Parathyroid adenoma (tissue), 2 donors: ENCODE results near the gene ALMS1.
"Not testable (repeated sequence)": the region's sequence is repeated elsewhere in the genome, so short reads cannot be mapped to it uniquely, and the experiment has no call there.

Experiments used
- H2AFZ ChIP-seq: fragments of 300-600 bp; sonication (generic); one replicate; pipeline ENCODE4 v1.7.0; 2017; ENCODE audit warnings: antibody characterized with exemption, mild to moderate bottlenecking
- H3K27ac ChIP-seq: fragments of 300-600 bp; sonication (generic); one replicate; pipeline ENCODE4 v1.7.0; 2017
- H3K27me3 ChIP-seq: fragments of 300-600 bp; sonication (generic); one replicate; pipeline ENCODE4 v1.7.0; 2017; ENCODE audit warnings: low read length; ENCODE audit not compliant: control insufficient read depth, insufficient read depth
- H3K36me3 ChIP-seq: fragments of 300-600 bp; sonication (generic); one replicate; pipeline ENCODE4 v1.7.0; 2017; ENCODE audit warnings: low read length; ENCODE audit not compliant: control insufficient read depth, insufficient read depth
- H3K4me1 ChIP-seq: fragments of 300-600 bp; sonication (generic); one replicate; pipeline ENCODE4 v1.7.0; 2017; ENCODE audit warnings: control low read depth
- H3K4me2 ChIP-seq: fragments of 300-600 bp; sonication (generic); one replicate; pipeline ENCODE4 v1.7.0; 2017; ENCODE audit warnings: low read length
- H3K4me3 ChIP-seq: fragments of 300-600 bp; sonication (generic); one replicate; pipeline ENCODE4 v1.7.0; 2017; ENCODE audit warnings: low read depth, low read length
- H3K79me2 ChIP-seq: fragments of 300-600 bp; sonication (generic); one replicate; pipeline ENCODE4 v1.7.0; 2017; ENCODE audit warnings: control low read depth
- H3K9ac ChIP-seq: fragments of 300-600 bp; sonication (generic); one replicate; pipeline ENCODE4 v1.7.0; 2017; ENCODE audit warnings: mild to moderate bottlenecking
- H3K9me3 ChIP-seq: fragments of 300-600 bp; sonication (generic); one replicate; pipeline ENCODE4 v1.7.0; 2017; ENCODE audit warnings: low read length; ENCODE audit not compliant: control insufficient read depth
- TF ChIP-seq, protein P1 (sequence below): fragments of 300-600 bp; sonication (generic); IDR thresholded peaks from one replicate; pipeline ENCODE4 v1.7.0; 2017; ENCODE audit warnings: antibody characterized with exemption, mild to moderate bottlenecking
- donor health status: primary hyperparathyroidism.

Gene ALMS1

GRCh38 chr2:73610111-73610510, 224.5 kb downstream of the ALMS1 start:
- Histone ChIP-seq H3K27me3 (no peaks in the 10 kb centered on the region), H3K4me3 (no peak overlapping the region), H3K27ac (no peak overlapping the region), H3K36me3 (no peaks in the 10 kb centered on the region), H3K79me2 (no peaks in the 10 kb centered on the region), H3K9me3 (no peaks in the 10 kb centered on the region), H2AFZ (no peak overlapping the region), H3K4me1 (no peaks in the 10 kb centered on the region), H3K4me2 (no peak overlapping the region), H3K9ac (no peak overlapping the region)
- TF ChIP-seq, protein P1, sequence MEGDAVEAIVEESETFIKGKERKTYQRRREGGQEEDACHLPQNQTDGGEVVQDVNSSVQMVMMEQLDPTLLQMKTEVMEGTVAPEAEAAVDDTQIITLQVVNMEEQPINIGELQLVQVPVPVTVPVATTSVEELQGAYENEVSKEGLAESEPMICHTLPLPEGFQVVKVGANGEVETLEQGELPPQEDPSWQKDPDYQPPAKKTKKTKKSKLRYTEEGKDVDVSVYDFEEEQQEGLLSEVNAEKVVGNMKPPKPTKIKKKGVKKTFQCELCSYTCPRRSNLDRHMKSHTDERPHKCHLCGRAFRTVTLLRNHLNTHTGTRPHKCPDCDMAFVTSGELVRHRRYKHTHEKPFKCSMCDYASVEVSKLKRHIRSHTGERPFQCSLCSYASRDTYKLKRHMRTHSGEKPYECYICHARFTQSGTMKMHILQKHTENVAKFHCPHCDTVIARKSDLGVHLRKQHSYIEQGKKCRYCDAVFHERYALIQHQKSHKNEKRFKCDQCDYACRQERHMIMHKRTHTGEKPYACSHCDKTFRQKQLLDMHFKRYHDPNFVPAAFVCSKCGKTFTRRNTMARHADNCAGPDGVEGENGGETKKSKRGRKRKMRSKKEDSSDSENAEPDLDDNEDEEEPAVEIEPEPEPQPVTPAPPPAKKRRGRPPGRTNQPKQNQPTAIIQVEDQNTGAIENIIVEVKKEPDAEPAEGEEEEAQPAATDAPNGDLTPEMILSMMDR, result no peak

DNA sequence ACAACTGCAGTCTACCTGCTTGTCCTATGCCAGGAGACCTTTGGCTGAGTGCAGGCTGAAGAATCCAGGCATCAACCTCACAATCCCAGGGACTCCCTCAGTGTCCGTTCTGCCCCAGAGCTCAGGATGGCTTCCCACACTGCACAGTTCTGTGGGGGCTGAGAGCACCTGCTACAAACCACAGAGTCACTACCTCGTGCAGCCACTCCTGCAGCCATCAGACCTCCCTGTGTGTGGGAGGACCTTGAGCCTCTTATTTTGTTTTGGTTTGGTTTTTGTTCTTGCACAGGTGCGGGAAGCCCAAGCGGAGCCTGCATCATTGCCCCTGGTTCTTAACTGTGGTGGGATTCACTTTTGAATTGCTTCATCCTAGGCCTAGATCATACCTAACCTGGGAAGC, 225.6 kb downstream of the ALMS1 start:
- no peak overlapping the region for H2AFZ ChIP-seq
- H3K4me1 ChIP-seq, result no peaks in the 10 kb centered on the region
- no peak overlapping the region for H3K27ac ChIP-seq
- no peaks in the 10 kb centered on the region for H3K27me3 ChIP-seq
- no peak overlapping the region for H3K4me2 ChIP-seq
- no peak overlapping the region for H3K4me3 ChIP-seq
- TF ChIP-seq, protein P1, result no peak
- H3K9me3 ChIP-seq, result no peaks in the 10 kb centered on the region
- H3K79me2 ChIP-seq, result no peaks in the 10 kb centered on the region
- H3K9ac ChIP-seq, result no peak overlapping the region
- H3K36me3 ChIP-seq, result no peaks in the 10 kb centered on the region

- Histone ChIP-seq H3K4me1 (no peaks in the 10 kb centered on the region), H3K27me3 (no peaks in the 10 kb centered on the region), H3K27ac (no peak overlapping the region), H2AFZ (no peak overlapping the region), H3K36me3 (no peaks in the 10 kb centered on the region), H3K4me2 (no peak overlapping the region), H3K79me2 (no peaks in the 10 kb centered on the region), H3K9ac (no peak overlapping the region), H3K9me3 (no peaks in the 10 kb centered on the region), H3K4me3 (no peak overlapping the region)
- TF ChIP-seq, protein P1, result no peak
Observed at GRCh38 chr2:73611867-73612266, 226.2 kb downstream of the ALMS1 start.

- Histone ChIP-seq H3K79me2 (no peaks in the 10 kb centered on the region), H3K4me1 (no peaks in the 10 kb centered on the region), H3K4me3 (no peak overlapping the region), H3K4me2 (no peak overlapping the region), H3K9ac (no peak overlapping the region), H3K27ac (no peak overlapping the region), H3K27me3 (no peaks in the 10 kb centered on the region), H2AFZ (no peak overlapping the region), H3K36me3 (no peaks in the 10 kb centered on the region), H3K9me3 (no peaks in the 10 kb centered on the region)
- TF ChIP-seq, protein P1, result no peak
Observed at GRCh38 chr2:73614105-73614504, 228.5 kb downstream of the ALMS1 start.

DNA sequence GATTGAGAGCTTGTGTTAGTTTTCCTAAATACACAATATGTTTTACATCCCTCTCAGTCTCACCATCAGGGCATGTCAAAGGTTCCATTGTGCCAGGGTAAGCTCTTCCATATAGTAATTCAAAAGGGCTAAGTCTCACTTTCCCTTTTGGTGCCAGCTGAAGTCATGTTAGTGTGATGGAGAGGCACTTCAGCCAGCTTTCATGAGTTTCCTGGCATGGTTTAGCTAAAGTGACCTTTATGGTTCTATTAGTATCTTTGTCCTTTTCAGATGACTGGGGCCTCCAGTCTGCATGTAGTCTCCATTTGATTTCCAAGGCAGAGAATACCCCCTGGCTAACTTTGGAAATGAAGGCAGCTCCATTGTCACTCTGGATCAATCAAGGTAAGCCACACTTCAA, 229.4 kb downstream of the ALMS1 start:
- no peaks in the 10 kb centered on the region for H3K9me3 ChIP-seq
- TF ChIP-seq, protein P1, result no peak
- H3K4me1 ChIP-seq, result no peaks in the 10 kb centered on the region
- H3K9ac ChIP-seq, result no peak overlapping the region
- H3K27me3 ChIP-seq, result no peaks in the 10 kb centered on the region
- no peak overlapping the region for H2AFZ ChIP-seq
- no peak overlapping the region for H3K27ac ChIP-seq
- no peak overlapping the region for H3K4me2 ChIP-seq
- no peak overlapping the region for H3K4me3 ChIP-seq
- H3K36me3 ChIP-seq, result no peaks in the 10 kb centered on the region
- H3K79me2 ChIP-seq, result no peaks in the 10 kb centered on the region

- not testable (repeated sequence) for H3K4me2 ChIP-seq, H3K9me3 ChIP-seq, H3K27ac ChIP-seq, H3K27me3 ChIP-seq, H3K4me1 ChIP-seq, H3K36me3 ChIP-seq, H2AFZ ChIP-seq, H3K4me3 ChIP-seq, H3K79me2 ChIP-seq, H3K9ac ChIP-seq
Observed at GRCh38 chr2:73619925-73620324, 234.3 kb downstream of the ALMS1 start.

- H3K27ac ChIP-seq, H3K4me1 ChIP-seq, H3K36me3 ChIP-seq, H3K9me3 ChIP-seq, H2AFZ ChIP-seq, H3K9ac ChIP-seq, H3K79me2 ChIP-seq, H3K27me3 ChIP-seq, H3K4me2 ChIP-seq, H3K4me3 ChIP-seq: not testable (repeated sequence)
Observed at GRCh38 chr2:73624036-73624435, 238.4 kb downstream of the ALMS1 start.
